Measurements from ENCODE around the gene PBX1.

PBX1 gene

GRCh38 chr1:164805399-164805798 lies 246.4 kb downstream of the PBX1 start:
- Histone ChIP-seq H3K9ac (ENCODE audit: low read depth, low read length) (no peak overlapping the region), H3K4me3 (ENCODE audit: low read length) (no peak overlapping the region), H3K36me3 (ENCODE audit: insufficient read depth, low read depth, low read length) (peaks cover 90% of the 10 kb centered on the region), H3K4me1 (ENCODE audit: insufficient read depth, low read length) (no peaks in the 10 kb centered on the region), H3K9me3 (ENCODE audit: insufficient read depth, low read depth, low read length) (no peaks in the 10 kb centered on the region), H3K27me3 (ENCODE audit: insufficient read depth, low read length) (no peaks in the 10 kb centered on the region), H3K27ac (ENCODE audit: low read length) (no peak overlapping the region)

- Histone ChIP-seq H3K4me3 (ENCODE audit: low read length) (no peak overlapping the region), H3K36me3 (ENCODE audit: insufficient read depth, low read depth, low read length) (peaks cover 90% of the 10 kb centered on the region), H3K4me1 (ENCODE audit: insufficient read depth, low read length) (no peaks in the 10 kb centered on the region), H3K9ac (ENCODE audit: low read depth, low read length) (no peak overlapping the region), H3K27ac (ENCODE audit: low read length) (no peak overlapping the region), H3K27me3 (ENCODE audit: insufficient read depth, low read length) (no peaks in the 10 kb centered on the region), H3K9me3 (ENCODE audit: insufficient read depth, low read depth, low read length) (no peaks in the 10 kb centered on the region)
These were observed 247.5 kb downstream of the PBX1 start for GRCh38 chr1:164806531-164806930.

GRCh38 chr1:164813776-164814175 lies 254.8 kb downstream of the PBX1 start:
- Histone ChIP-seq H3K27ac (ENCODE audit: low read length) (no peak overlapping the region), H3K27me3 (ENCODE audit: insufficient read depth, low read length) (no peaks in the 10 kb centered on the region), H3K4me3 (ENCODE audit: low read length) (no peak overlapping the region), H3K9ac (ENCODE audit: low read depth, low read length) (no peak overlapping the region), H3K36me3 (ENCODE audit: insufficient read depth, low read depth, low read length) (peaks cover 76% of the 10 kb centered on the region), H3K4me1 (ENCODE audit: insufficient read depth, low read length) (no peaks in the 10 kb centered on the region), H3K9me3 (ENCODE audit: insufficient read depth, low read depth, low read length) (no peaks in the 10 kb centered on the region)

- Histone ChIP-seq H3K27me3 (ENCODE audit: insufficient read depth, low read length) (no peaks in the 10 kb centered on the region), H3K27ac (ENCODE audit: low read length) (no peak overlapping the region), H3K9ac (ENCODE audit: low read depth, low read length) (no peak overlapping the region), H3K4me3 (ENCODE audit: low read length) (no peak overlapping the region), H3K9me3 (ENCODE audit: insufficient read depth, low read depth, low read length) (no peaks in the 10 kb centered on the region), H3K4me1 (ENCODE audit: insufficient read depth, low read length) (0 out of 2 replicates have a peak, but pooled peaks cover 5% of the 10 kb centered on the region), H3K36me3 (ENCODE audit: insufficient read depth, low read depth, low read length) (peaks cover 80% of the 10 kb centered on the region)
These were observed 262.7 kb downstream of the PBX1 start for GRCh38 chr1:164821648-164822047.

- no peak overlapping the region for H3K27ac ChIP-seq (ENCODE audit: low read length)
- no peaks in the 10 kb centered on the region for H3K9me3 ChIP-seq (ENCODE audit: insufficient read depth, low read depth, low read length)
- H3K27me3 ChIP-seq (ENCODE audit: insufficient read depth, low read length), result no peaks in the 10 kb centered on the region
- peaks cover 89% of the 10 kb centered on the region for H3K36me3 ChIP-seq (ENCODE audit: insufficient read depth, low read depth, low read length)
- no peak overlapping the region for H3K9ac ChIP-seq (ENCODE audit: low read depth, low read length)
- H3K4me1 ChIP-seq (ENCODE audit: insufficient read depth, low read length), result 0 out of 2 replicates have a peak, but pooled peaks cover 5% of the 10 kb centered on the region
- no peak overlapping the region for H3K4me3 ChIP-seq (ENCODE audit: low read length)
These were observed 264.7 kb downstream of the PBX1 start for GRCh38 chr1:164823486-164824279.

GRCh38 chr1:164824542-164824941 lies 265.6 kb downstream of the PBX1 start:
- Histone ChIP-seq H3K27me3 (ENCODE audit: insufficient read depth, low read length) (no peaks in the 10 kb centered on the region), H3K9me3 (ENCODE audit: insufficient read depth, low read depth, low read length) (no peaks in the 10 kb centered on the region), H3K27ac (ENCODE audit: low read length) (no peak overlapping the region), H3K9ac (ENCODE audit: low read depth, low read length) (no peak overlapping the region), H3K4me3 (ENCODE audit: low read length) (no peak overlapping the region), H3K4me1 (ENCODE audit: insufficient read depth, low read length) (0 out of 2 replicates have a peak, but pooled peaks cover 5% of the 10 kb centered on the region), H3K36me3 (ENCODE audit: insufficient read depth, low read depth, low read length) (peaks cover 86% of the 10 kb centered on the region)

GRCh38 chr1:164830628-164831027 lies 271.6 kb downstream of the PBX1 start:
- Histone ChIP-seq H3K36me3 (ENCODE audit: insufficient read depth, low read depth, low read length) (peaks cover 26% of the 10 kb centered on the region), H3K9ac (ENCODE audit: low read depth, low read length) (no peak overlapping the region), H3K27ac (ENCODE audit: low read length) (no peak overlapping the region), H3K4me1 (ENCODE audit: insufficient read depth, low read length) (no peaks in the 10 kb centered on the region), H3K27me3 (ENCODE audit: insufficient read depth, low read length) (no peaks in the 10 kb centered on the region), H3K9me3 (ENCODE audit: insufficient read depth, low read depth, low read length) (no peaks in the 10 kb centered on the region), H3K4me3 (ENCODE audit: low read length) (no peak overlapping the region)

- H3K9me3 ChIP-seq (ENCODE audit: insufficient read depth, low read depth, low read length), result no peaks in the 10 kb centered on the region
- H3K27me3 ChIP-seq (ENCODE audit: insufficient read depth, low read length), result no peaks in the 10 kb centered on the region
- peaks cover 25% of the 10 kb centered on the region; the same call in 1 of the 2 replicates for H3K36me3 ChIP-seq (ENCODE audit: insufficient read depth, low read depth, low read length)
- H3K4me1 ChIP-seq (ENCODE audit: insufficient read depth, low read length), result no peaks in the 10 kb centered on the region
- H3K9ac ChIP-seq (ENCODE audit: low read depth, low read length), result no peak overlapping the region
- no peak overlapping the region for H3K4me3 ChIP-seq (ENCODE audit: low read length)
- H3K27ac ChIP-seq (ENCODE audit: low read length), result no peak overlapping the region
These were observed 275.7 kb downstream of the PBX1 start for GRCh38 chr1:164834641-164835040.

GRCh38 chr1:164836614-164837018 lies 277.6 kb downstream of the PBX1 start:
- H3K27ac ChIP-seq (ENCODE audit: low read length), result no peak overlapping the region
- H3K4me3 ChIP-seq (ENCODE audit: low read length), result no peak overlapping the region
- no peaks in the 10 kb centered on the region for H3K27me3 ChIP-seq (ENCODE audit: insufficient read depth, low read length)
- H3K9ac ChIP-seq (ENCODE audit: low read depth, low read length), result no peak overlapping the region
- peaks cover 36% of the 10 kb centered on the region; the same call in 1 of the 2 replicates for H3K36me3 ChIP-seq (ENCODE audit: insufficient read depth, low read depth, low read length)
- H3K4me1 ChIP-seq (ENCODE audit: insufficient read depth, low read length), result no peaks in the 10 kb centered on the region
- no peaks in the 10 kb centered on the region for H3K9me3 ChIP-seq (ENCODE audit: insufficient read depth, low read depth, low read length)

- H3K9ac ChIP-seq (ENCODE audit: low read depth, low read length), result no peak overlapping the region
- H3K9me3 ChIP-seq (ENCODE audit: insufficient read depth, low read depth, low read length), result no peaks in the 10 kb centered on the region
- no peak overlapping the region for H3K27ac ChIP-seq (ENCODE audit: low read length)
- H3K36me3 ChIP-seq (ENCODE audit: insufficient read depth, low read depth, low read length), result peaks cover 36% of the 10 kb centered on the region; the same call in 1 of the 2 replicates
- peaks cover 6% of the 10 kb centered on the region; the same call in 1 of the 2 replicates for H3K4me1 ChIP-seq (ENCODE audit: insufficient read depth, low read length)
- H3K27me3 ChIP-seq (ENCODE audit: insufficient read depth, low read length), result no peaks in the 10 kb centered on the region
- H3K4me3 ChIP-seq (ENCODE audit: low read length), result no peak overlapping the region
These were observed 279.8 kb downstream of the PBX1 start for GRCh38 chr1:164838786-164839185.

- H3K9ac ChIP-seq (ENCODE audit: low read depth, low read length), result no peak overlapping the region
- H3K4me3 ChIP-seq (ENCODE audit: low read length), result no peak overlapping the region
- peaks cover 6% of the 10 kb centered on the region; the same call in 1 of the 2 replicates for H3K4me1 ChIP-seq (ENCODE audit: insufficient read depth, low read length)
- no peaks in the 10 kb centered on the region for H3K27me3 ChIP-seq (ENCODE audit: insufficient read depth, low read length)
- no peaks in the 10 kb centered on the region for H3K9me3 ChIP-seq (ENCODE audit: insufficient read depth, low read depth, low read length)
- H3K36me3 ChIP-seq (ENCODE audit: insufficient read depth, low read depth, low read length), result peaks cover 46% of the 10 kb centered on the region
- H3K27ac ChIP-seq (ENCODE audit: low read length), result no peak overlapping the region
These were observed 282.0 kb downstream of the PBX1 start for GRCh38 chr1:164840936-164841335.
